MM.1S (cell line): ENCODE results near the gene MTM1.

ENCODE experiments used
- DNase-seq: peaks from one replicate; pipeline ENCODE4 v3.0.0-alpha.2; 2015
- H2AFZ ChIP-seq: fragments of 300-600 bp; sonication (generic); 2 replicates; pipeline ENCODE4 v1.6.0; 2016; ENCODE audit warnings: antibody characterized with exemption, low read length
- H3F3A ChIP-seq: fragments of 300-600 bp; sonication (generic); 2 replicates; pipeline ENCODE4 v1.6.1; 2016; ENCODE audit warnings: mild to moderate bottlenecking, antibody characterized with exemption, low read length, moderate library complexity, mixed read lengths; ENCODE audit not compliant: insufficient read depth
- H3K27ac ChIP-seq: fragments of 300-600 bp; sonication (generic); 2 replicates; pipeline ENCODE4 v1.5.1; 2016; ENCODE audit warnings: mild to moderate bottlenecking, low read length
- H3K27me3 ChIP-seq: fragments of 300-600 bp; sonication (generic); replicated peaks from 2 replicates; pipeline ENCODE4 v1.6.0; 2016; ENCODE audit warnings: low read length; ENCODE audit not compliant: insufficient read depth
- H3K36me3 ChIP-seq: fragments of 300-600 bp; sonication (generic); replicated peaks from 2 replicates; pipeline ENCODE4 v1.6.1; 2016; ENCODE audit warnings: mild to moderate bottlenecking, low read length, mixed read lengths; ENCODE audit not compliant: insufficient read depth
- H3K4me1 ChIP-seq: fragments of 300-600 bp; sonication (generic); 2 replicates; pipeline ENCODE4 v1.6.1; 2016; ENCODE audit warnings: low read length, mixed read lengths
- H3K4me2 ChIP-seq: fragments of 300-600 bp; sonication (generic); 2 replicates; pipeline ENCODE4 v1.6.0; 2016; ENCODE audit warnings: low read depth, low read length
- H3K4me3 ChIP-seq: fragments of 300-600 bp; sonication (generic); 2 replicates; pipeline ENCODE4 v1.5.1; 2016; ENCODE audit warnings: low read length, mixed read lengths
- H3K79me2 ChIP-seq: fragments of 300-600 bp; sonication (generic); 2 replicates; pipeline ENCODE4 v1.6.1; 2016; ENCODE audit warnings: mixed run types, low read length, mixed read lengths
- H3K9ac ChIP-seq: fragments of 300-600 bp; sonication (generic); 2 replicates; pipeline ENCODE4 v1.6.1; 2016; ENCODE audit warnings: low read length, mixed read lengths
- H3K9me2 ChIP-seq: fragments of 300-600 bp; sonication (generic); replicated peaks from 2 replicates; pipeline ENCODE4 v1.6.1; 2016; ENCODE audit warnings: mild to moderate bottlenecking, low read length, mixed read lengths; ENCODE audit not compliant: insufficient read depth
- H3K9me3 ChIP-seq: fragments of 300-600 bp; sonication (generic); replicated peaks from 2 replicates; pipeline ENCODE4 v1.6.1; 2016; ENCODE audit warnings: mild to moderate bottlenecking, low read length, mixed read lengths; ENCODE audit not compliant: insufficient read depth
- H4K20me1 ChIP-seq: fragments of 300-600 bp; sonication (generic); 2 replicates; pipeline ENCODE4 v1.6.1; 2016; ENCODE audit warnings: mild to moderate bottlenecking, low read length, moderate library complexity, mixed read lengths; ENCODE audit not compliant: insufficient read depth
- CTCF ChIP-seq: fragments of 300-600 bp; sonication (generic); IDR thresholded peaks from 2 replicates; pipeline ENCODE4 v1.5.1; 2016; ENCODE audit warnings: antibody characterized with exemption, low read length, mixed read lengths
- EZH2 ChIP-seq: fragments of 300-600 bp; sonication (generic); optimal IDR thresholded peaks from 2 replicates; pipeline ENCODE3; 2017; ENCODE audit warnings: low read depth, mild to moderate bottlenecking, antibody characterized with exemption, low read length, mixed read lengths
- EZH2phosphoT487 ChIP-seq: fragments of 300-600 bp; sonication (generic); IDR thresholded peaks from 2 replicates; pipeline ENCODE4 v1.6.1; 2018; ENCODE audit warnings: antibody characterized with exemption, low read length

Gene MTM1

GRCh38 chrX:150605603-150606002, 37.2 kb downstream of the MTM1 start:
- no peaks in the 10 kb centered on the region for H3K36me3 ChIP-seq
- no peak overlapping the region for H3K4me3 ChIP-seq
- H2AFZ ChIP-seq: no peak overlapping the region
- H3K4me2 ChIP-seq: no peak overlapping the region
- no peaks in the 10 kb centered on the region for H3K27me3 ChIP-seq
- H3K9me2 ChIP-seq: no peaks in the 10 kb centered on the region
- no peaks in the 10 kb centered on the region for H4K20me1 ChIP-seq
- H3K27ac ChIP-seq: no peak overlapping the region
- DNase-seq: no peak
- peaks cover 7% of the 10 kb centered on the region; the same call in 1 of the 2 replicates for H3K4me1 ChIP-seq
- TF ChIP-seq CTCF (no peak), EZH2phosphoT487 (no peak), EZH2 (no peak)
- no peaks in the 10 kb centered on the region for H3K79me2 ChIP-seq
- no peaks in the 10 kb centered on the region for H3K9me3 ChIP-seq
- no peak overlapping the region for H3K9ac ChIP-seq
- no peaks in the 10 kb centered on the region for H3F3A ChIP-seq

GRCh38 chrX:150607201-150607600, 38.8 kb downstream of the MTM1 start:
- TF ChIP-seq EZH2phosphoT487: no peak
- no peak for TF ChIP-seq CTCF

GRCh38 chrX:150610043-150610442, 41.6 kb downstream of the MTM1 start:
- Histone ChIP-seq H3K9me2 (no peaks in the 10 kb centered on the region), H3F3A (no peaks in the 10 kb centered on the region), H3K9ac (no peak overlapping the region), H2AFZ (no peak overlapping the region), H3K36me3 (no peaks in the 10 kb centered on the region), H3K9me3 (no peaks in the 10 kb centered on the region), H3K27me3 (no peaks in the 10 kb centered on the region), H3K79me2 (no peaks in the 10 kb centered on the region), H3K4me1 (no peaks in the 10 kb centered on the region), H3K27ac (no peak overlapping the region), H3K4me2 (no peak overlapping the region), H4K20me1 (no peaks in the 10 kb centered on the region), H3K4me3 (no peak overlapping the region)
- TF ChIP-seq EZH2 (no peak), CTCF (no peak), EZH2phosphoT487 (no peak)
- DNase-seq: no peak

More at GRCh38 chrX:150607201-150607600, 38.8 kb downstream of the MTM1 start:
- Histone ChIP-seq H2AFZ (no peak overlapping the region), H3K4me1 (no peaks in the 10 kb centered on the region), H3K27ac (no peak overlapping the region), H3K9me3 (no peaks in the 10 kb centered on the region), H3K79me2 (no peaks in the 10 kb centered on the region), H3K9me2 (no peaks in the 10 kb centered on the region), H3K36me3 (no peaks in the 10 kb centered on the region), H3K9ac (no peak overlapping the region), H3K4me2 (no peak overlapping the region), H3F3A (no peaks in the 10 kb centered on the region), H3K27me3 (no peaks in the 10 kb centered on the region), H4K20me1 (no peaks in the 10 kb centered on the region), H3K4me3 (no peak overlapping the region)
- no peak for DNase-seq
